ENCODE results near the gene CIROP. TPM values are rescaled to one million over a fixed set of nuclear protein-coding genes. Genes with fewer than 3 reads are reported as not detected.

Gene CIROP
- total RNA-seq, 1 experiment from 2014 or later, result not detected

- no peaks in the 10 kb centered on the region for H3K27me3 ChIP-seq (ENCODE audit: insufficient read depth, low read depth)
- peaks cover 45% of the 10 kb centered on the region for H3K79me2 ChIP-seq (ENCODE audit: low read depth)
- H3F3A ChIP-seq (ENCODE audit: insufficient read depth, low read depth), result peaks cover 52% of the 10 kb centered on the region
- no peaks in the 10 kb centered on the region for H3K9me3 ChIP-seq (ENCODE audit: insufficient read depth, low read depth)
- H3K27ac ChIP-seq, result no peak overlapping the region
- ChIA-PET CTCF (interaction anchor here (0.5 to 1.5 kb wide), 25 partner anchors 9 to 886 kb away, joined by 3 to 15 read pairs (median 4); partner anchors contain the start of genes ACIN1, C14orf119, DAD1 and PABPN1), POLR2A (ENCODE audit: unreplicated experiment) (interaction anchor here (0.5 kb wide), 2 partner anchors 26 to 40 kb away, joined by 4 to 31 read pairs; partner anchors contain the start of genes ACIN1 and C14orf119)
- H3K4me1 ChIP-seq (replicated peaks; ENCODE audit: insufficient read depth), result peaks cover 33% of the 10 kb centered on the region
- H4K20me1 ChIP-seq (ENCODE audit: insufficient read depth), result peaks cover 10% of the 10 kb centered on the region
- H3K4me3 ChIP-seq, result no peak overlapping the region
- intact Hi-C loops (cut with micrococcal nuclease; ENCODE audit: unreplicated experiment), result loop anchor here (2.0 kb wide), 1 partner anchor 40 kb away; no protein-coding TSS in a partner anchor
- BruUV-seq (replicated peaks), result no TSS peak
- H3K4me2 ChIP-seq, result peak overlapping the region; percentile 38; the same call in 1 of the 2 replicates
- peaks cover 27% of the 10 kb centered on the region; the same call in 1 of the 2 replicates for H3K36me3 ChIP-seq (ENCODE audit: low read depth)
- peak; percentile 72 to 77 for DNase-seq
- H2AFZ ChIP-seq, result no peak overlapping the region
- TF ChIP-seq EZH2 (IDR thresholded peaks at IDR 0.05; ENCODE audit: low read depth), result no peak
- TF ChIP-seq, protein P1, sequence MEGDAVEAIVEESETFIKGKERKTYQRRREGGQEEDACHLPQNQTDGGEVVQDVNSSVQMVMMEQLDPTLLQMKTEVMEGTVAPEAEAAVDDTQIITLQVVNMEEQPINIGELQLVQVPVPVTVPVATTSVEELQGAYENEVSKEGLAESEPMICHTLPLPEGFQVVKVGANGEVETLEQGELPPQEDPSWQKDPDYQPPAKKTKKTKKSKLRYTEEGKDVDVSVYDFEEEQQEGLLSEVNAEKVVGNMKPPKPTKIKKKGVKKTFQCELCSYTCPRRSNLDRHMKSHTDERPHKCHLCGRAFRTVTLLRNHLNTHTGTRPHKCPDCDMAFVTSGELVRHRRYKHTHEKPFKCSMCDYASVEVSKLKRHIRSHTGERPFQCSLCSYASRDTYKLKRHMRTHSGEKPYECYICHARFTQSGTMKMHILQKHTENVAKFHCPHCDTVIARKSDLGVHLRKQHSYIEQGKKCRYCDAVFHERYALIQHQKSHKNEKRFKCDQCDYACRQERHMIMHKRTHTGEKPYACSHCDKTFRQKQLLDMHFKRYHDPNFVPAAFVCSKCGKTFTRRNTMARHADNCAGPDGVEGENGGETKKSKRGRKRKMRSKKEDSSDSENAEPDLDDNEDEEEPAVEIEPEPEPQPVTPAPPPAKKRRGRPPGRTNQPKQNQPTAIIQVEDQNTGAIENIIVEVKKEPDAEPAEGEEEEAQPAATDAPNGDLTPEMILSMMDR (conservative IDR thresholded peaks at IDR 0.05), result peak; percentile 90
- H3K9me2 ChIP-seq (ENCODE audit: insufficient read depth), result no peaks in the 10 kb centered on the region
Observed at GRCh38 chr14:23068789-23069412, 35.9 kb downstream of the CIROP start.

DNA sequence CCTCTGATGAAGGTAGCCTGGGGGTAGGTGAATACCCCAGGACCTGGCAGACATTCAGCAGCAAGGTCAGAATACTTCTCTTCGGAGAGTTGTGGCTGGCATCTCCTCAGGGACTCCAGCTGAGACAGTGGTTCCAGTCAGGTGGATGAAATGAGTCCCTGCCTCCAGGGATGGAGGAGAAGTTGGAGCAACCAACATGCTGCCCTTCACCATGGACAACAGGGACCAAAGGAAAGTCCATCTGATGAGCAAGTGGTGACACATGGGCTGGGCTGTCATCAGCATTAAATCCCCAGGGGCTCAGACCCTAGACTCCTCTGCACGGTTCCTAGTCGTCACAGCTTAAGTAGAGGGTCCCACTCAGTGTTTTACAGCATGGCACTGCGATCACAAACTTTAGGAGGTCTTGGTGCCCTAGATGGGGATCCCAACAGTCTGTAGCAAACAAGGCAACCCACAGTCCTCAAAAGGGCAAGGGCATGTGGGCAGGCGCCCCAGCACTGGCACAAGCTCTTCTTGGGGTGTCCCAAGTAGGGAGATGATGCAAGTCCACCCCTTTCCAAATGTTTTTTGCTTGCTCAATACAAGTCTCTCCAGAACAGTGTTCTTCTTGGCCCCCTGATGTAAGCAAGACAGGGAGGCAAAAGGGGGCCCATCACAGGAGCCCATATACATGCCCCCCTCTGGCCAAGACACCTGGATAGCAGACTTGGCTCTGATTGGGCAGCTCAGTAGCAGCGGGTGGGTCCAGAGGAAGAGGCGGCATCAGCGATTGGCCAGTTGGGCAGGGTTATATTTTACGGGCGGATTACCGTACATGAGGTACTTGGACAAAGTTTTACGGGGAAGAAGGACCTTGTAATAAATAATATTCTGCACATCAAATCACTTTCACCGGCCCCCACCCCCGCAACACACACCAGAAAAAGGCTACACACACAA lies 36.7 kb downstream of the CIROP start:
- peaks cover 54% of the 10 kb centered on the region for H3F3A ChIP-seq (ENCODE audit: insufficient read depth, low read depth)
- no TSS peak for BruUV-seq (replicated peaks)
- intact Hi-C loops (cut with micrococcal nuclease; ENCODE audit: unreplicated experiment), result loop anchor here (2.0 kb wide), 1 partner anchor 41 kb away; no protein-coding TSS in a partner anchor
- H3K4me3 ChIP-seq, result no peak overlapping the region
- H3K27ac ChIP-seq, result no peak overlapping the region
- H2AFZ ChIP-seq, result no peak overlapping the region
- TF ChIP-seq, protein P1 (conservative IDR thresholded peaks at IDR 0.05), result no peak
- TF ChIP-seq EZH2 (IDR thresholded peaks at IDR 0.05; ENCODE audit: low read depth), result no peak
- no peak for DNase-seq
- H3K79me2 ChIP-seq (ENCODE audit: low read depth), result peaks cover 45% of the 10 kb centered on the region
- H3K9me2 ChIP-seq (ENCODE audit: insufficient read depth), result no peaks in the 10 kb centered on the region
- no peaks in the 10 kb centered on the region for H3K27me3 ChIP-seq (ENCODE audit: insufficient read depth, low read depth)
- H3K9me3 ChIP-seq (ENCODE audit: insufficient read depth, low read depth), result no peaks in the 10 kb centered on the region
- POLR2A ChIA-PET (ENCODE audit: unreplicated experiment), result interaction anchor here (0.5 to 0.6 kb wide), 2 partner anchors 41 to 1207 kb away, joined by 3 to 31 read pairs; no protein-coding TSS in a partner anchor
- peak overlapping the region; percentile 38; the same call in 1 of the 2 replicates for H3K4me2 ChIP-seq
- peaks cover 36% of the 10 kb centered on the region for H3K4me1 ChIP-seq (replicated peaks; ENCODE audit: insufficient read depth)
- peaks cover 10% of the 10 kb centered on the region for H4K20me1 ChIP-seq (ENCODE audit: insufficient read depth)
- peaks cover 26% of the 10 kb centered on the region; the same call in 1 of the 2 replicates for H3K36me3 ChIP-seq (ENCODE audit: low read depth)
- CTCF ChIA-PET, result interaction anchor here (0.5 to 1.5 kb wide), 18 partner anchors 10 to 887 kb away, joined by 3 to 15 read pairs (median 4); partner anchors contain the start of genes ACIN1, C14orf119, DAD1 and PABPN1
